Measurements from ENCODE around the gene ATP8A2.

The ATP8A2 gene

DNA sequence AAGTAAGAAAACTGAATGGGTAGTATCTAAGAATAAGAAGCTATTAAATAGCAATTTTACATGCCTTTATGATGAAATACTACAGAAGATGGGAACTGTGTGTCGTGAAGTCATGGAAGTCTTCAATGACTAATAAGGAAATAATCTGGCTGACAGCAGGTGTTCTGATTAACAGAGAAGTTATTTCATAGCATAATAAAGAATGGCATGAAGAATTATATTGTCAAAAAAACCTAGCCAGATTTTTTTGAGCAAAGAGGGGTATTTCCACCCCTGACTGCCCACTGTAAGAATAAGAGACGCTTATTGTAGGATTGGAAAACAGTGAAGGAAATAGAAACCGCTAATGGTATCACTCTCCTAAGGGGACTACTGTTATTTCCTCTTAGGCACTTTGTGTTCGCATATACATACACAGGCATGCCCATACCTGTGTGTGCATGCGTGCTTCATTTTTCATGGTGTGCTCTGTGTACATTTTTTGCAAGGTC is 361.3 kb downstream of the ATP8A2 start:
- DNase-seq (ENCODE audit: extremely low read depth, low read depth): no peak
- TF ChIP-seq, protein P1, sequence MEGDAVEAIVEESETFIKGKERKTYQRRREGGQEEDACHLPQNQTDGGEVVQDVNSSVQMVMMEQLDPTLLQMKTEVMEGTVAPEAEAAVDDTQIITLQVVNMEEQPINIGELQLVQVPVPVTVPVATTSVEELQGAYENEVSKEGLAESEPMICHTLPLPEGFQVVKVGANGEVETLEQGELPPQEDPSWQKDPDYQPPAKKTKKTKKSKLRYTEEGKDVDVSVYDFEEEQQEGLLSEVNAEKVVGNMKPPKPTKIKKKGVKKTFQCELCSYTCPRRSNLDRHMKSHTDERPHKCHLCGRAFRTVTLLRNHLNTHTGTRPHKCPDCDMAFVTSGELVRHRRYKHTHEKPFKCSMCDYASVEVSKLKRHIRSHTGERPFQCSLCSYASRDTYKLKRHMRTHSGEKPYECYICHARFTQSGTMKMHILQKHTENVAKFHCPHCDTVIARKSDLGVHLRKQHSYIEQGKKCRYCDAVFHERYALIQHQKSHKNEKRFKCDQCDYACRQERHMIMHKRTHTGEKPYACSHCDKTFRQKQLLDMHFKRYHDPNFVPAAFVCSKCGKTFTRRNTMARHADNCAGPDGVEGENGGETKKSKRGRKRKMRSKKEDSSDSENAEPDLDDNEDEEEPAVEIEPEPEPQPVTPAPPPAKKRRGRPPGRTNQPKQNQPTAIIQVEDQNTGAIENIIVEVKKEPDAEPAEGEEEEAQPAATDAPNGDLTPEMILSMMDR (IDR thresholded peaks at IDR 0.05; ENCODE audit: low read depth, low read length, missing control alignments): no peak
- H3K4me3 ChIP-seq (replicated peaks; ENCODE audit: low read depth, low read length): no peak overlapping the region

GRCh38 chr13:25733696-25734435 is 362.1 kb downstream of the ATP8A2 start:
- TF ChIP-seq, protein P1 (IDR thresholded peaks at IDR 0.05; ENCODE audit: low read depth, low read length, missing control alignments): no peak
- no peak overlapping the region for H3K4me3 ChIP-seq (replicated peaks; ENCODE audit: low read depth, low read length)
- no peak for DNase-seq (ENCODE audit: extremely low read depth, low read depth)

DNA sequence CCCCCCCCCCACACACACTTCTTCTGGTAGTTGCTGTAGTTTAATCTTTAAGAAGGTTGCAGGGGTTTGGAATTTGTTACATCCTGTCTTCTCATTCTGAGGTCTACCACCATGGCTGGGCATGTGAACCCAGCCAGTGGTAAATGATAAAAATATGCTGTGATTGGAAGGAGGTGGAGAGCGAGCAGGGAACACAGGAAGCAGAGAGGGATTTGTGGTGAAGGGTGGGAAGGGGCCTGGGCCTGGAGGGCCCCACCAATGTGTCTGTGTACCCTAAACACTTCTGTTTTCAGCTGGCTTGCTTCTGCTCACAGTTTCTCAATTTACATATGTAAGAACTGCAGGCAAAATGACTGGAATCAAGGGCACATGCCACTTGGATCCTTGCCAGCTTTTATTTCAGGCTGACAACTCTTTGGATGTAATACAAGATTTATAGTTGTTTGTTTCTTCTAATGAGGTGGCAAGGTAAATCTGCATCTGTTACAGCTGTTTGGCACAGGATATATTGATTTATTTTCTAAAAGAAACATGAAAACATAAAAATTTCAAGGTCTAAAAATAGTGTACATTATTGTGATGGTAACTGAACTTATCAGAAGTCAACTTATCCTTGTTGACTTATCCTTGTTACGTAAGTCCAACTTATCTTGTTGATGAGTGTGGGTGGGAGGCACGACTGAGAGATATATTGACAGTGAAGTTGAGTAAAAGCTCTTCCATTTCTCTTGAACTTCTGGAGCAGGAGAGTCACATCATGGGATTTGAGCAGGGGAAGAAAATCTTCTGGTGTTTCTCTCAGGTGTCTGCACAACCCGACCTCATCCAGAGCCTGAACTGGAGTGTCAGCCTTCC is 366.8 kb downstream of the ATP8A2 start:
- DNase-seq (ENCODE audit: extremely low read depth, low read depth): no peak

DNA sequence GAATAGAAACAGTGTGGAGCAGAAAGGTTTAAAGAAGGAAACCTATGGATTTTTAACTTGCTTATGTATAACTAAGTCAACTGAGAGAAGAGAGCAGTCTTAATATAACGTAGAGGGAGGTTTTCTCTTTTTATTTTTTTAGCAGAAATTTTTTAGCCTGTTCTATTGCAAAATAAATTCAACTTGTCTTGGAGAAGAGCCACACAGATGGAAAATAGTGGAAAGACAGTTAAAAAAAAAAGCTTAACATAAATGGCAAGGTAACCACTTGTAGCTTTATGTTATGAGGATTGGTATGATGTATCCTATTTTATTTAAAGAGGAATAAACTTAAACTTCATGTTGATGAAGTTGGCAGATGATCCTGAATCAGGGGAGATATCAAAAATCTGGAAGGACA is 367.6 kb downstream of the ATP8A2 start:
- H3K4me3 ChIP-seq (replicated peaks; ENCODE audit: low read depth, low read length): no peak overlapping the region
- DNase-seq (ENCODE audit: extremely low read depth, low read depth): no peak
- TF ChIP-seq, protein P1 (IDR thresholded peaks at IDR 0.05; ENCODE audit: low read depth, low read length, missing control alignments): no peak

More for the DNA sequence above, 366.8 kb downstream of the ATP8A2 start:
- no peak overlapping the region for H3K4me3 ChIP-seq (replicated peaks; ENCODE audit: low read depth, low read length)
- TF ChIP-seq, protein P1 (IDR thresholded peaks at IDR 0.05; ENCODE audit: low read depth, low read length, missing control alignments): no peak

GRCh38 chr13:25741796-25742195 is 370.0 kb downstream of the ATP8A2 start:
- TF ChIP-seq, protein P1 (IDR thresholded peaks at IDR 0.05; ENCODE audit: low read depth, low read length, missing control alignments): no peak
- no peak for DNase-seq (ENCODE audit: extremely low read depth, low read depth)
- H3K4me3 ChIP-seq (replicated peaks; ENCODE audit: low read depth, low read length): no peak overlapping the region

DNA sequence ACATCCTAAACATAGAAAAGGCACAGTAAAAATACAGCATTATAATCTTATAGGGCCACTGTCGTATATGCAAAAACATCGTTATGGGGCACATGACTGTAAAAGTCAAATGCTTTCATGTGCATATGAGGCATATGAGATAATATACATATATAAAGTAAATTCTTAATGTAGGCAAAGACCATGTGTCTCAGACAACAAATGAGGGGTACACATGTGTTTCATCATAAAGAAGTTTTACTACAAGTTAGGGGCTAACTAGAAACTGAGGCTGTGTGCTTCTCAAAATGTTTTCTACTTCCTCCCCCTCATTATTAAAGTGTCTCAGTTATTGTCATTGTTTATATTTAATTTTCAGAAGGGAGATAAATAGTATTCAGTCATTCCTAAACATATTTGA is 370.4 kb downstream of the ATP8A2 start:
- H3K4me3 ChIP-seq (replicated peaks; ENCODE audit: low read depth, low read length): no peak overlapping the region
- no peak for DNase-seq (ENCODE audit: extremely low read depth, low read depth)
- TF ChIP-seq, protein P1 (IDR thresholded peaks at IDR 0.05; ENCODE audit: low read depth, low read length, missing control alignments): no peak

All from HFF-Myc (cell line).